ENCODE data around the gene FAM8A1.
"Not testable (repeated sequence)": the region's sequence is repeated elsewhere in the genome, so short reads cannot be mapped to it uniquely, and the experiment has no call there.

FAM8A1 gene

DNA sequence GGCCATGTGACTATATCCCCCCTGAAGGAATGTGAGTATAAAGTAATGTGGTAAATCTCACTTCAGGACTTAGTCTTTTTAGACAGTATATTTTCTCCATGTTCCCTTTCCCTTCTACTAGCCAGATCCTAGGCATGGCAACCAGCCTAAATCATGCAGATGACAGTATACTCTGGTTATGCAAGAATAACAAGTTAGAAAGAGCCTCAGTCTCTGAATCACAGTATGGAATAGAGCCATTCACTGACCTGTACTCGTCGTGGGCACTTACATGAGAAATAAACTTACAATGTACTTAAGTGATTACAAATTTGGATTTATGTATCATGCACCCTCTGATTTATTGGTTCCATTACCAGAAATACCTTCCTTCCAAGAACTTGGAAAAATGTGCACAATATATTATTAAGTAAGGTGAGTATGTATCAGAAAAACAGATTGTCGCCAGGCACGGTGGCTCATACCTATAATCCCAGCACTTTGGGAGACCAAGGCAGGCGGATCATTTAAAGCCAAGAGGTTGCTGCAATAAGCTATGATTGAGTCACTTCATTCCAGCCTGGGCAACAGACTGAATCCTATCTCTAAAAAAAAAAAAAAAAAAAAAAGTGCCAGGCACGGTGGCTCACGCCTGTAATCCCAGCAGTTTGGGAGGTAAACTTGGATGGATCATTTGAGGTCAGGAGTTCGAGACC, 25.1 kb upstream of the FAM8A1 start:
- H3K4me3 ChIP-seq (ENCODE audit: low read depth, low read length): no peak overlapping the region
- in situ Hi-C loops (cut with HindIII; ENCODE audit: low sequenced_read_pairs): no loop called here
- peak; percentile 76 for DNase-seq (ENCODE audit: low read depth)
- TF ChIP-seq CTCF (IDR thresholded peaks at IDR 0.05; ENCODE audit: low read depth, low read length, missing control alignments): no peak

GRCh38 chr6:17577059-17577458, 23.0 kb upstream of the FAM8A1 start:
- DNase-seq (ENCODE audit: low read depth): no peak
- in situ Hi-C loops (cut with HindIII; ENCODE audit: low sequenced_read_pairs): no loop called here
- TF ChIP-seq CTCF (IDR thresholded peaks at IDR 0.05; ENCODE audit: low read depth, low read length, missing control alignments): no peak
- no peak overlapping the region for H3K4me3 ChIP-seq (ENCODE audit: low read depth, low read length)

- peak overlapping the region; percentile 57 for H3K4me3 ChIP-seq (ENCODE audit: low read depth, low read length)
- in situ Hi-C loops (cut with HindIII; ENCODE audit: low sequenced_read_pairs): no loop called here
- no peak for TF ChIP-seq CTCF (IDR thresholded peaks at IDR 0.05; ENCODE audit: low read depth, low read length, missing control alignments)
- DNase-seq (ENCODE audit: low read depth): peak; percentile 11
Measured at GRCh38 chr6:17580518-17581048, 19.5 kb upstream of the FAM8A1 start.

GRCh38 chr6:17581282-17581681, 18.8 kb upstream of the FAM8A1 start:
- in situ Hi-C loops (cut with HindIII; ENCODE audit: low sequenced_read_pairs); H3K4me3 ChIP-seq (ENCODE audit: low read depth, low read length); DNase-seq (ENCODE audit: low read depth): not testable (repeated sequence)

DNA sequence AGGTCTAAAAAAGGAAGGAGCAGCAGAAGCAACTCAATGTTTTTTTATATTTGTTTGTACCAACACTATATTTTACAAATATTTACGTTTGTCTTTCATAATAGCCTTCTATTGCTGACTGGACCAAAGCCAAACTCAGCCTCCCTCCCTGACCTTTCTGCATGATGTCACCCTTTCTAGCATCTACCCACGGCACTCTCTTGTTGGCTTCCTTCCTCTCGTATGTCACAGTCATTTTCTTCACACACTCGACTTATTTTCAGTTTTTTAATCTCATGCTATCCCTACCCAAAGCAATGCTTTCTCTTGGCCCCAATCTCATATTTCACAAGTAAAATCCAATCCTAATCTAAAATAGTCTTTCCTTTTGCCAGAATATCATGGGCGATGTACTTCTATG, 16.3 kb upstream of the FAM8A1 start:
- no peak for TF ChIP-seq CTCF (IDR thresholded peaks at IDR 0.05; ENCODE audit: low read depth, low read length, missing control alignments)
- H3K4me3 ChIP-seq (ENCODE audit: low read depth, low read length): no peak overlapping the region
- in situ Hi-C loops (cut with HindIII; ENCODE audit: low sequenced_read_pairs): no loop called here
- no peak for DNase-seq (ENCODE audit: low read depth)

DNA sequence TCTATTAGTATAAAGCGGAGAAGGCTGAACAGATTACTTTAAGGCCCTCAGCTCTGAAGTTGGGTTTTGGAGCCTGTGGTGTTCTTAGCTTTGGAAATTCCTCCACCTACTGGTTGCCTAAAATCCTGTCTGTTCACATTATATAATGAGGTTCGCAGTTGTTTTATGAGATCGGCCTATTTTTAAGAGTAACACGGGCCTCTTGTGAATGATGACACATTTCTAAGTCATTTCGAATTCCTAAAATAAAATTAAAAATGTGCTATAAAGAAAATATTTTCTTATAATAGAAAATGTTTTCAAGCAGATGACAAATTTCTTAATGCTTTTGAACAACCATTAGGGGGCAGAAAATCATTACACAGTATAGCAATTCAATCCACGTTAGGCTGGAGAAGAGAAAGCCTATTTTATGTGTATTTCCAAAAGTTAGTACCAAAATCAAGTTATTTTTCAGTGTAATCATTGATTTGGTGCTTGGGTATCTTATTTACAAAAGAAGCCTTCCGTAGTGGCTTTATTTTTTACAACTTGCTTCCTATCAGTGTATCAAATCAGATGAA, 15.8 kb upstream of the FAM8A1 start:
- TF ChIP-seq CTCF (IDR thresholded peaks at IDR 0.05; ENCODE audit: low read depth, low read length, missing control alignments): peak; percentile 71
- H3K4me3 ChIP-seq (ENCODE audit: low read depth, low read length): no peak overlapping the region
- peak; percentile 70 for DNase-seq (ENCODE audit: low read depth)
- in situ Hi-C loops (cut with HindIII; ENCODE audit: low sequenced_read_pairs): no loop called here

DNA sequence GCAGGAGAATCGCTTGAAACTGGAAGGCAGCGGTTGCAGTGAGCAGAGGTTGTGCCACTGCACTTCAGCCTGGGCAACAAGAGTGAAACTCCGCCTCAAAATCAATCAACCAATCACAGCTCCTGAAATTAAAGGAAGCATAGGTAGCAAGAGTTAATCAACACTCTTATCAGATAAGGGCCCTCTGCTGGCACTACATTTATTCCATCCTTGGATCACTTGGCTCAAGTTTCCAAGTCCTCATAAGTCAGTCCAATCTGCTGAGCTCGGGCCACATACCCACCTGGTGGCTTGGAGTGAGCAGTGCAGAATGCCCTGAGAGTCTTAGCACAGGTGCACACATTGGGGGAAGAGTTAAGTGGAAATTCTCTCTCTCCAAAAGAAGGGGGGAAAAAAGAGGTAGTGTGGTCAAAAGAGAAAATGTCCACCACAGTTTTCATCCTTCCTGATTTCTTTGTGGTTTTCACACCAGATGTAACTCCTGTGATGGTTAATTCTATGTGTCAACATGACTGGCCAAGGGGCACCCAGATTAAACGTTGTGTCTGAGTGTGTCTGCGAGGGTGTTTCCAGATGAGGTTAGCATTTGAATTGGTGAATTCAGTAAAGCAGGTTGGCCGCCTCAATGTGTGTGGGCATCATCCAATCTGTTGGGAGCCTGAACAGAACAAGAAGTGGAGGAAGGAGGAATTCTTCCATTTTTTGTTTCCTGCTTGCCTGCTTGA, 14.2 kb upstream of the FAM8A1 start:
- H3K4me3 ChIP-seq (ENCODE audit: low read depth, low read length): no peak overlapping the region
- TF ChIP-seq CTCF (IDR thresholded peaks at IDR 0.05; ENCODE audit: low read depth, low read length, missing control alignments): peak; percentile 22
- no peak for DNase-seq (ENCODE audit: low read depth)
- in situ Hi-C loops (cut with HindIII; ENCODE audit: low sequenced_read_pairs): no loop called here

DNA sequence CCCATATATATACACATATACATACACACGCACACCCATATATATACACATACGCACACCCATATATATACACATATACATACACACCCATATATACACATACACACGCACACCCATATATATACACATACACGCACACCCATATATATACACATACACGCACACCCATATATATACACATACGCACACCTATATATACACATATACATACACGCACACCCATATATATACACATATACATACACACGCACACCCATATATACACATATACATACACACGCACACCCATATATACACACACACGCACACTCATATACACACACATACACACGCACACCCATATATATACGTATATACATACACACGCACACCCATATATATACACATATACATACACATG, 13.5 kb upstream of the FAM8A1 start:
- DNase-seq (ENCODE audit: low read depth); H3K4me3 ChIP-seq (ENCODE audit: low read depth, low read length); in situ Hi-C loops (cut with HindIII; ENCODE audit: low sequenced_read_pairs): not testable (repeated sequence)

Measured in astrocyte of the cerebellum (primary cell).